ENCODE measurements around the gene GTF3C5.
A peak's percentile ranks its signal among the peaks of the same experiment; 100 is the strongest.
"Not testable (repeated sequence)": the region's sequence is repeated elsewhere in the genome, so short reads cannot be mapped to it uniquely, and the experiment has no call there.

GTF3C5 gene

DNA sequence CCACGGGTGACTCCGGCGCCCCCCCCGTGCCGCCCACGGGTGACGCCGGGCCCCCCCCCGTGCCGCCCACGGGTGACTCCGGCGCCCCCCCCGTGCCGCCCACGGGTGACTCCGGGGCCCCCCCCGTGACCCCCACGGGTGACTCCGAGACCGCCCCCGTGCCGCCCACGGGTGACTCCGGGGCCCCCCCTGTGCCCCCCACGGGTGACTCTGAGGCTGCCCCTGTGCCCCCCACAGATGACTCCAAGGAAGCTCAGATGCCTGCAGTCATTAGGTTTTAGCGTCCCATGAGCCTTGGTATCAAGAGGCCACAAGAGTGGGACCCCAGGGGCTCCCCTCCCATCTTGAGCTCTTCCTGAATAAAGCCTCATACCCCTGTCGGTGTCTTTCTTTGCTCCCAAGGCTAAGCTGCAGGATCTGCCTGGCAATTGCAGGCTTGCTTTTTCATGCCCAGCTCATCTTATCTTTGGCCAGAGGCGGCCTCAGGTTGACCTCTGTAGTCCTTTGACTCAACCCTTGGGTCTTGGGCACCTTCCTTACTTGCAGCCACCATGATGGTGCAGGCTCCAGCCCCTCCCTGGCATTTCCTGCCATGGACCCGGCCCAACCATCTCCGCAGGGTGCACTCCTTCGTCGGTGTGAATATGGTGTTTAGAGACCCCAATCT lies 40.8 kb downstream of the GTF3C5 start:
- TF ChIP-seq, protein P1, sequence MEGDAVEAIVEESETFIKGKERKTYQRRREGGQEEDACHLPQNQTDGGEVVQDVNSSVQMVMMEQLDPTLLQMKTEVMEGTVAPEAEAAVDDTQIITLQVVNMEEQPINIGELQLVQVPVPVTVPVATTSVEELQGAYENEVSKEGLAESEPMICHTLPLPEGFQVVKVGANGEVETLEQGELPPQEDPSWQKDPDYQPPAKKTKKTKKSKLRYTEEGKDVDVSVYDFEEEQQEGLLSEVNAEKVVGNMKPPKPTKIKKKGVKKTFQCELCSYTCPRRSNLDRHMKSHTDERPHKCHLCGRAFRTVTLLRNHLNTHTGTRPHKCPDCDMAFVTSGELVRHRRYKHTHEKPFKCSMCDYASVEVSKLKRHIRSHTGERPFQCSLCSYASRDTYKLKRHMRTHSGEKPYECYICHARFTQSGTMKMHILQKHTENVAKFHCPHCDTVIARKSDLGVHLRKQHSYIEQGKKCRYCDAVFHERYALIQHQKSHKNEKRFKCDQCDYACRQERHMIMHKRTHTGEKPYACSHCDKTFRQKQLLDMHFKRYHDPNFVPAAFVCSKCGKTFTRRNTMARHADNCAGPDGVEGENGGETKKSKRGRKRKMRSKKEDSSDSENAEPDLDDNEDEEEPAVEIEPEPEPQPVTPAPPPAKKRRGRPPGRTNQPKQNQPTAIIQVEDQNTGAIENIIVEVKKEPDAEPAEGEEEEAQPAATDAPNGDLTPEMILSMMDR (conservative IDR thresholded peaks at IDR 0.05; ENCODE audit: low read depth, low read length) = no peak
- no peak for DNase-seq (ENCODE audit: low read depth)
- H3K4me3 ChIP-seq (ENCODE audit: low read depth, low read length) = no peak overlapping the region

DNA sequence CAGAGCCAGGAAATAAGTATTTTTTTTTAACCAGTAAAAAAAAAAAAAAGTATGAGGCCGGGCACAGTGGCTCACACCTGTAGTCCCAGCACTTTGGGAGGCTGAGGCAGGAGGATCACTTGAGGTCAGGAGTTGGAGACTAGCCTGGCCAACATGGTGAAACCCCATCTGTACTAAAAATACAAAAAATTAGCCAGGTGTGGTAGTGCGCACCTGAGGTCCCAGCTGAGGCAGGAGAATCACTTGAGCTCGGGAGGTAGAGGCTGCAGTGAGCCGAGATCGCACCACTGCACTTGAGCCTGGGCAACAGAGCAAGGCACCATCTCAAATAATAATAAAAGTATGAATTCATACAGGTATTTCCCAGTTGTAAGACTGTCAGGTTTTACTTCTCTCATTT lies 41.4 kb downstream of the GTF3C5 start:
- DNase-seq (ENCODE audit: low read depth); H3K4me3 ChIP-seq (ENCODE audit: low read depth, low read length): not testable (repeated sequence)

DNA sequence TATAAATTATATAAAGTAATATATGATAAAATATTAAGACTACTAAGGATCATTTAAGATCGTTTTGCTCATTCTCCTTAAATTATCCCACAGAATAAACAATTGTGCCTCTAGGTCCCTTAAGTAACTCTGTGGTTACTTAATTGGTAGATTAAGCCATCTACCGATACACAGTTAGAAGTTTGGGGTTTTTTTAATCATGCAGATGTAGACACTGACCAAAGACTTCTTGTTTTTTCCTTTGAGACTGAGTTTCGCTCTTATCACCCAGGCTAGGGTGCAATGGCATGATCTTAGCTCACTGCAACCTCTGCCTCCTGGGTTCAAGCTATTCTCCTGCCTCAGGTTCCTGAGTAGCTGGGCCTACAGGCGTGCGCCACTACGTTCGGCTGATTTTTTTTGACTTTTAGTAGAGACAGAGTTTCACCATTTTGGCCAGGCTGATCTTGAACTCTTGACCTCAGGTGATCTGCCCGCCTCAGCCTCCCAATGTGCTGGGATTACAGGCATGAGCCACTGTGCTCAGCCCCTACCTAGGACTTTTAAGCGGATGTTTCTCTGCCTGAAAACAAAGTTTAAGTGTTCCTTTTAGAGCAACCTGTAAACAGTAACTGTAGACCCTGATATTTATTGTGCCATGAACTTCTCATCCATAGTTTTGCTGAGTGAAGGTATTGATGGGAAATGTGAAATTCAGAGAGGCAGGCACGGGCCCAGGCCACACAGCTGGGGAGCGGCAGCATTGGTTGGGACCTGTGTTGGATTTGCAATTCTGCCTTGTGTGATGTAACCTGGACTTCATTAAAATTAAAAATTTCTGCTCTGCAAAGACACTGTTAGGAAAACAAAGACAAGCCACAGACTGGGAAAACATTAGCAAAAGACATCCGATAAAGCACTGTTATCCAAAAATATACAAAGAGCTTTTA lies 42.6 kb downstream of the GTF3C5 start:
- TF ChIP-seq, protein P1 (conservative IDR thresholded peaks at IDR 0.05; ENCODE audit: low read depth, low read length) = no peak
- no peak overlapping the region for H3K4me3 ChIP-seq (ENCODE audit: low read depth, low read length)
- DNase-seq (ENCODE audit: low read depth) = no peak

DNA sequence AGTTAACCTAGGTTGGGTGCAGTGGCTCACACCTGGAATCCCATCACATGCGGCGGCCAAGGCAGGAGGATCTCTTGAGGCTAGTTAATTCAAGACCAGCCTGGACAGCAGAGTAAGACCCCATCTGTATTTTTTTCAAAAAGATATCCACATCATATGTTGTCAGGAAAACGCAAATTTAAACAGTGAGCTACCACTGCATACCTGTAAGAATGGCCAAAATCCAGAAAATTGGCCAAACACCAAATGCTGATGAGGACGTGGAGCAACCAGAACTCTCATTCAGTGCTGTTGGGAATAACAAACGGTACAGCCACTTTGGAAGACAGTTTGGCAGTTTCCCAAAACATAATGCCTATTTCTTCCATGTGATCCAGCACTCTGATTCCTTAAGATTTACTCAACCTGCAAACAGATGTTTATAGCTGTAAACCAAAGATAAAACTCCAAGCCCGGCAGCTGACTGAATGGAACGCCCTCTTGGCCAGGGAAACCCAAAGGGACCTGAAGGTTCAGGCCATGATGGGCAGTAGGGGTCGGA lies 43.4 kb downstream of the GTF3C5 start:
- H3K4me3 ChIP-seq (ENCODE audit: low read depth, low read length) = no peak overlapping the region
- peak; percentile 40 for DNase-seq (ENCODE audit: low read depth)
- TF ChIP-seq, protein P1 (conservative IDR thresholded peaks at IDR 0.05; ENCODE audit: low read depth, low read length) = no peak

DNA sequence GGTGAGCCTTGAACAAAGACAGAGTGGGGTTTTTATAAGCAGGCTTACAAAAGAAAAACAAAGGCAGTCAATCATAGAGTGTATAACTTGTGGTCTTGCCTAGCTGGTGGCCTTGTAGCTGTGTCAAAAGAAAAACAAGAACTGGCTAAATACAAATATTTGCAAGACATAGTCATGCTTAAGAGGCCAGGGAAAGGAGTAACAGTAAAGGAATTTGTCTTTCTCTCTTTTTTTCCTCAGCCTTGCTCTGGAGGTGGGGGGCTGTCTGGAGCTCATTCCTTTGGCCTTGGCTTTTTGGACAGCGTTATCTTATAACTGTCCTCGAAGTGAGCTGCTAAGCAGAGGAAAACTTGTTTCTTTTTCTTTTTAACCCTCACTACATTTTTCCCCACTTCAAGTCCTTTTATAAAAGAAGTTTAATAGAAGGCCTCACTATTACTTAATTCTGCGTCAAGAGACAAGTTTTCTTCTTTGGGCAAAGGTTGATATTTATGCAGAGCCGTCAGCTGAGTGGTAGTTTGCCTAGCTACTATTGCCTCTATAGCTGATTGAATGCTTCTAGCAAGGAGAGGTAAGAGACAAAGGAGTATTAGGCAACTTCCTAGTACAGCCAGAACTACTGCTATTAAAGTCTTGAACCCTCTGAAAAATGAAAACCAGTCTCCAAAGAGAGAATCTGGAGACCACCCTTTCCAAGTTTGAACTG lies 45.3 kb downstream of the GTF3C5 start:
- DNase-seq (ENCODE audit: low read depth) = peak; percentile 91
- no peak overlapping the region for H3K4me3 ChIP-seq (ENCODE audit: low read depth, low read length)
- TF ChIP-seq, protein P1 (conservative IDR thresholded peaks at IDR 0.05; ENCODE audit: low read depth, low read length) = no peak

DNA sequence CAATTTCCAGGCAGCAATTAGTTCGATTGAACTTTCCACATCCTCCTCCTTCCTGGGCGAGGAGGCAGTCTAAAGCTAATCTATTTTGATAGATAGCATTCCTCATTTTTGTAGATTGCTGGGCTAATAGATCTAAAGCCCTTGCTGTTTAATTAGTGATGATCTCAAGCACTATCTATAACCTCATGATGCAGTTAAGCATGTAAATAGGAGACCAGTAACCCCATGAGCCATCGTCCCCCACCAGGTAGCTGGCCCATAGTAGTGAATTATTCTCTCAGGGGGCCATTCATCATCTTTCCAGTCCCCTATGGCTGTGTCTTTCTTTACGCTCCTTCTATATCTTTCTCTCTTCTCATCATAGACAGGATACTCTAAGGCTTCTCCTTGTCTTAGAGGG lies 45.9 kb downstream of the GTF3C5 start:
- no peak overlapping the region for H3K4me3 ChIP-seq (ENCODE audit: low read depth, low read length)
- DNase-seq (ENCODE audit: low read depth) = no peak
- TF ChIP-seq, protein P1 (conservative IDR thresholded peaks at IDR 0.05; ENCODE audit: low read depth, low read length) = no peak

DNA sequence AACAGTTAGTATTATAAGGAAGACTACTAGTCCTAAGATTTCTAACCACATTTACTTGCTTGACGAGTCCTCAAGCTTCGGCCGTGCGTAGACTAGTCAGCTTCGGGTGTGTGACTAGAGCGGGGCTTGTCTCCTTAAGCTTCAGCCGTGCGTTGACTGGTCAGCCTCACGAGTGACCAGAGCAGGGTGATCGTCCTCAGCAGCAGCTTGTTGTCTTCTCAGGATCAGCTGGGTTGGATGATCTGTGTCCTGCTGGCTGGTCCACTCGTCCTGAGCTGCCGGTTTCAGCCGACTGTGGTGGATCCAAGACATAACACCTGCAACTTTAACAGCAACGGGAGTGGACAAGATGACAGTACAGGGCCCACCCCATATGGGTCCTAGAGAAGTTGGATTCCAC lies 47.7 kb downstream of the GTF3C5 start:
- no peak overlapping the region for H3K4me3 ChIP-seq (ENCODE audit: low read depth, low read length)
- no peak for DNase-seq (ENCODE audit: low read depth)
- TF ChIP-seq, protein P1 (conservative IDR thresholded peaks at IDR 0.05; ENCODE audit: low read depth, low read length) = no peak

All from choroid plexus epithelial cell (primary cell).